AG20443 (cell line): ENCODE measurements around the gene KCNH1.

Experiments
- DNase-seq: peaks from one replicate; pipeline ENCODE4 v3.0.0; 2012; ENCODE audit warnings: low spot score, mixed read lengths

KCNH1 gene

DNA sequence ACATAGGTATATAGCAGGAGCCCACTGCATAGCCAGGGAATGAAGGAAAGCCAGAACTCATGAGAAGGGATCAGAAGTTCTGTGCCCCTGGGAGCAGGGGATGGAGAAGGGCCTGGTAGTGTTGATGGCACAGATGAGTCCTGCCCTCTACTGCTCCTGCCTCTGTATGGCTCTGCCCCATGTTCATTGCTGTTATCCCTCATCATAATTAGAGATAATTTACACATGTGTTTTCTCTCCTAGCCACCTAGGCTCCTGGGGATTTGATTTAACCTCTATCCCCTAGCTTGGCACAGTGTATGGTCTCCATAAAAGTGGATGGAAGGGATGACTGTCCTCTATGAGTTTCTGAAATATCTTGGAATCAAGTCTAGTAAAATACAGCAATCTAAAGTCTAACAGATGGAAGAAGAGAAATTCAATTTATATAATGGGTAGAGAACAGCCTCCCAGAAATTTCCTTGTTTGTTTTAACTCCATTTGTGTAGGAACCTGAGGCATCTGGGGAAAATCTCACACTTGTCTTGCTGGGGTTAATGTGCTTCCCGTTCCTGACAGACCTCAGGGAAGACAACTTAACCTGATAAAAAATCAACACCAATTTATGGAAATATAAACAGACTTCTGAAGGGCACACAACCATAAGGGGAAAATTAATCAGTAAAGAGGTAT, 411.4 kb downstream of the KCNH1 start:
- no peak for DNase-seq

- no peak for DNase-seq
Measured at GRCh38 chr1:210715072-210715471, 418.9 kb downstream of the KCNH1 start.

DNA sequence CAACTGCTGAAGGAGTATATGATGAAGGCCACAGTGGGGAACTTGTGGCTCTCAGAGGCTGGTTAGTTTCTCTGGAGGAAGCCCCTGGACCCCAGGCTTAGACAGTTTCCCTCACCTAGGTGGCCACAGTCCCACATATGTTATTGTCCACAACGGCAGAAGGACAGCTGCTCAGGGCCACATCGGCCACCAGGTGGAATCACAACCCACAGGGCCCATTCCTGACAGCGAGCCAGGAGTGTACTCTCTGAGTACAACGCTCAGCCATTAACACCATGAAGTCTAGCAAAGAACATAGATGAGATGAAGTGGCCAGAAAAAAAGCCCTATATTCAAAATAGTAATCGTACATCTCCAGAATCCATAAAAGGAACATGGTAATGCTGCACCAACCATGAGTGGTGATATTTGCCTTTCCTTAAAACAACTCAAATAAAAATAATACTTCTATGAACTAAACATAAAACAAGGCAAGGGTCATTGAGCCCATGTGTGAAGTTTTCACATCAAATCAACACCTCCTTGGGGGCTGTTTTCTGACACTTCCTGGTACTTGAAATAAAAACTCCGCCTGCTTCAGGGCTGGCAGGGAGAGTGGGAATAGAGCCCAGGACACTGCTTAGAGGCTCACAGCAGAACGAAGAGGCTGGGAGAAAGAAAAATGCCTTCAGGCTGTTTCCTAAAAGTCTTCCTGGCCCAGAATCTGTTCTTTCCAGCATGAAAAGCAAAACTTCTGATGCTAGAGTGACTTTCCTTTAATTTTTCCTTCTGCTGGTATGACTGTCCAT, 421.9 kb downstream of the KCNH1 start:
- DNase-seq: no peak

GRCh38 chr1:210709701-210710100, 424.2 kb downstream of the KCNH1 start:
- DNase-seq: no peak

GRCh38 chr1:210707300-210708240, 426.4 kb downstream of the KCNH1 start:
- DNase-seq: no peak

GRCh38 chr1:210706246-210706645, 427.7 kb downstream of the KCNH1 start:
- DNase-seq: no peak

DNA sequence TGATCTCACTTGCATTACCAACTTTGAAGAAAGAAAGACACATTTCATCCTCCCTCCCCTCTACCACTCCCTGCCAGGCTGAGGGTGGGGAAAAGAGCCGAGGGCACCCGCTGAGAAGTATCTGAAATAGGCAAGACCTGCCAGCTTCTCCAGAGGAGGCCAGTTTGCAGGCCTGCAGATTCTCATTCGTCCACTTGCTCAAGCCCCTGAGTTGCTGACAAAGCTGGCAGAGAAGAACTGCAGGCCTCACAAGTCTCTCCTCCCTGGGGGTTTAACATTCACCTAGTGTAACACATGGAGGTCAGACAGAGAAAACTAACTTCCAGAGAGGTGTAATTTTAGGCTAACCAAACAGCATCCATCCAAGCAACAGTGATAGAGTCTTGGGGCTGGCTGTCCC, 428.9 kb downstream of the KCNH1 start:
- no peak for DNase-seq

DNA sequence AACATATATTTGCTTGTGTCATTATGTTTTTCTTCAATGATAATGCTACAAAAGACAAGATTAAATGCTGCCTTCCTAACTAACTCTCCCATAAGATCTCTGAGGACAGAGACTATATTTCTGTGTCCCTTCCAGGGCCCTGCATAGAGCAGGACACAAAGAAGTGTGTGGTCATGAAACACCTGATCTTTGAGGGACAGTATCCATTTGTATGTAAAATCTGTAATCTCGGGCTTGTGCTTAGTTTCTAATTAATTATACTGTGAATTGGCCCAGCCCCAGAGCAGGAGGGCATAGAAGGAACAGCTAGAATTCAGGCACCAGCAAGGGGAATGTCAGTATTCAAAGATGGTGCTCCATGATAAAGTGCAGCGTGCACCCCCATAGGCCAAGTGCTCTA, 430.4 kb downstream of the KCNH1 start:
- DNase-seq: no peak

- no peak for DNase-seq
Measured at GRCh38 chr1:210702506-210702905, 431.4 kb downstream of the KCNH1 start.

DNA sequence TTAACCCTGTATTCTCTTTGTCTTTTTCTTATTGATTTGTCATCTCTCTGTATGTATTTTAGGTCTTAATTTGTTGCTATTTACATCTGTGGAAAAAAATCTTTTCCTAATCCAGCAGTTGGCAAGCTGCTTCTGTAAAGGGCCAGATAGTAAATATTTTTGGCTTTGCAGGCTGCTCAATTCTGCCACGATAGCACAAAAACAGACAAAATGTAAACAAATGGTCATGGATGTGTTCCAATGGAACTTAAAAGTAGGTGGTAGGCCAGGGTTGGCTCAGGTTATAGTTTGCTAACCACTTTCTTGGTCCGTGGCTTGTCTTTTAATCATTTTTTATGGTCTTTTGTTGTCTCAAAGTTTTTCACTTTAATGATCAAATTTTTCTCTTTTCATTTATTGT, 433.4 kb downstream of the KCNH1 start:
- DNase-seq: no peak

DNA sequence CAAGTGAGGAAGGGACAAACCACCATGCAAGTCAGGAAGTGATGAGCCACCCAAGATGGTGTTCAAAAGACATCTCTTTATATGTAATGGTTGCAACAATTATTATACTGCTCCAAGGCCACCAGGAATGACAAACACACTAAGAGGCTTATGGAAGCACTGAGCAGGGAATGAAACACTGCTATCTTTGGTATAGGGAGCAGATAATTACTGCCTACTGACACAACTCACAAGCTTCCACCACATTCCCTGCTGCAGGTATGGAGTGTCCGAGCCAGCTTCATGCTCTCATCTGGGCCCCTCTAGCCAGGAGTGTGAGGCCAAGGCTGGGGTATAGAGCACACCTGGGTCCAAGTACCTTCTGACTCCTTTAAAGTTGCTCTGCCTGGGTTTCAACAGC, 433.9 kb downstream of the KCNH1 start:
- DNase-seq: no peak

GRCh38 chr1:210698661-210699060, 435.3 kb downstream of the KCNH1 start:
- no peak for DNase-seq

DNA sequence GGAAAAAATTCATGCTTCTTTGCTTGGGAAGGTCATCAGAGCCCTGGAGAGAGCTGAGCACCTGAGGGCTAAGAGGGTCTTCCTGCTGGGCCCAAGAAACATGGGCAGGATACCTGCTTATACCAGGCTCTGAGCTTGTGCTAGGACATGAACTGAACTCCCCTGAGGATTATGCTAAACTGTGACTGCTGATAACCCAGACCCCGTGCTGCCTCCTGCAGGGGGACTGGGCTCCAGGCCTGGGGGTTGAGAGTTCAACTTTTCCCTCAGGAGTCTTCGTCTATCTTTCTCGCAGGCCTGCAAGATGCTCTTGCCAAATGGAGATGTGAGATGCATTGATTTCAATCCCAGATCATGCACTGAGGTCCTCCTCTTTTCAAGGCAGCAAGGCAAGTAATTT, 436.8 kb downstream of the KCNH1 start:
- DNase-seq: no peak

DNA sequence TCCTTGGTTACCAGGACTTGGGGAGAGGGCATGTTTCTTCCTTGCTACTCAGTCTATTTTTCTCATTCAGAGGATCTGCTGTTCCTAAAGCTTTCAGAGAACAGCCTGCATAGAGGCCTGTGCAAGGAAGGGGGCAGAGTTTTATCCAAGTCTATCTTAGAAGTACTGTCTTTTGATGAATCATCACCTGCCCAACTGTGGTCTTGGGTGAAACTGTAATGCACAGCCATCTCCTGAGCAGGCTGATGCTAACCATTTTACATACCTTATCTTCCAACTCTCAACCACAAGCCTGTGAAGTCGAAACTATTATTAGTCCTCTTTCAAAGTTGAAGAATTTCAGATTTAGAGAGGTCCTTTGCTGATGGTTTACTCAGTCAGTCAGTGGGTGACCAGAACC, 437.2 kb downstream of the KCNH1 start:
- DNase-seq: no peak

DNA sequence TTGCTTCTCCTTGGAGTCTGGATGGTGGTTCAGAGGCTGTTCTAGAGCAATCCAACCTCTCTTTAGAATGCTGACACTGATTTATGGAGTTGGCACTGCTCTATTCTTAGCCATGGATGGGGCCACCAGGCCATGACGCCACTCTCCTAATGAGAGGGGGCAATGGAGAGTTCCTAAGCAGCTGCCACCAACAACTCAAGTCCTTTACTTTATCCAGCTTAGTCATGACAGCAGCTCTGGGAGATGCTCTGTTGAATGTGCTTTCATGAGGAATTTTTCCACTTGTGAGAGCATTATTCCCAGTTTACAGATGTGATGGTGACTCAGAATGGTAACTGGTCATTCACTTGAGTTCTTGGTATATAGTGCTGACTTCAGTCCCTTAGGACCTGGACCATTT, 438.9 kb downstream of the KCNH1 start:
- no peak for DNase-seq

GRCh38 chr1:210692796-210693195, 441.2 kb downstream of the KCNH1 start:
- DNase-seq: no peak

- DNase-seq: no peak
Measured at GRCh38 chr1:210691039-210691610, 442.8 kb downstream of the KCNH1 start.

GRCh38 chr1:210690236-210690635, 443.7 kb downstream of the KCNH1 start:
- DNase-seq: no peak

DNA sequence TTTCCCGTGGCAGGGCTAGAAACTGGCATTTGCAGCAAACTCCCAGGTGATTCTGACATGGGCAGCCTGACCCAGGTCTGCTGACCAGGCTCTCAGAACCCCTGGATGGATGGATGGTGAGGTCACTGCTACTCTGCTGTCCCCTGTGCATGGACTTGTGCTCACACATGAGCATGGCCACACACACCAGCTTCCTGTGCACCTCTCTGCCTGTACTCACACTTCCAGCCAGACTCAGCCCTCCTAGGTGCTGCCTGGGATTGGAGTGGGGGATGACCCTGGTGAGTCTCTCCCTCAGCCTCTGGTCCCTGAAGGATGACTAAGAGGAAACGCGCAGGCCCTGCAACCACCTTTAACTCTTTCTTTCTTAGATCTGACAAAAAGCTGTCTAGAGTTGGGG, 444.1 kb downstream of the KCNH1 start:
- no peak for DNase-seq

GRCh38 chr1:210688512-210689234, 445.3 kb downstream of the KCNH1 start:
- DNase-seq: no peak

DNA sequence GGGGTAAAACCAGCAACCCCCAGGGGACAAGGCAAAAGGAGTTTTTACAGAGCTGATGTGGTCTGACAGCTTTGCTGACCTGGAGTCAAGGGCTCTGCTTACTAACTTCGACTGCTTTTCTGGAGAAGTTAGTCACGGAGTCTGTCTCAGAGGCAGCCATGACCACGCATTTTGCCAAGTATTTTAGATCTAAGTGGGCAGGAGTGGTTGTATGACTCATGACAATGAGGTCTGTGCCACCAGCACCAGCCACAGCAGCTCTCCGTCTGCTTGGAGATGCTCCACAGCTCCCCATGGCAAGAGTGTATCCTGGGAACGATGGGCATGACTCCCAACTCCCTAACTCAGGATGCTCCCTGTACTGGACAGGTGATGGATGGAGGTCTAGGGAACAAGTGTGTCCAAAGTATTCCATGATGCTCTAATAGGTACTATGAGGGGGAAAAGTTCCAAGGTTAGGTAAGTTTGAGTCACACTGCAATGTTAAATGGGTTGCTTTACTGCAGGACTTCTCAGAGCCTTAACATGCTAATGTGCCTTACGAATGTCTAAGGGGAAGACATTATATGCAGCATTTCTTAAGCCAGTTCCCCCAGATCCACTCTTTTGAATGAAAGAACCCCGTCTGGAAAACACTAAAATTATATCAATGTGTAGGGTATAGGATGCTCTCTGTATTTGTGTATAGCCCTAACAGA, 446.2 kb downstream of the KCNH1 start:
- peak; percentile 56 for DNase-seq
